DOHH2 (cell line): ENCODE data around the gene GHDC.

Experiments
- H3F3A ChIP-seq: fragments of 200-600 bp; sonication (generic), shearing (Covaris generic); 2 replicates; pipeline ENCODE4 v1.6.0; 2016; ENCODE audit warnings: antibody characterized with exemption, mild to moderate bottlenecking; ENCODE audit not compliant: control insufficient read depth, insufficient read depth
- H3K27ac ChIP-seq: fragments of 200-600 bp; sonication (generic); 2 replicates; pipeline ENCODE4 v1.5.1; 2014; ENCODE audit warnings: low read depth, mild to moderate bottlenecking, low read length, moderate library complexity
- H3K27me3 ChIP-seq: fragments of 200-600 bp; sonication (generic); 2 replicates; pipeline ENCODE4 v1.6.1; 2014; ENCODE audit warnings: mild to moderate bottlenecking, low read length, mixed read lengths; ENCODE audit not compliant: control insufficient read depth
- H3K36me3 ChIP-seq: fragments of 200-600 bp; sonication (generic); 2 replicates; pipeline ENCODE4 v1.6.1; 2014; ENCODE audit warnings: mild to moderate bottlenecking, low read length, moderate library complexity, mixed read lengths; ENCODE audit not compliant: control insufficient read depth
- H3K4me1 ChIP-seq: fragments of 200-600 bp; sonication (generic); 2 replicates; pipeline ENCODE4 v1.6.1; 2014; ENCODE audit warnings: mild to moderate bottlenecking, low read length, mixed read lengths; ENCODE audit not compliant: control insufficient read depth
- H3K4me2 ChIP-seq: fragments of 200-600 bp; sonication (generic); 2 replicates; pipeline ENCODE4 v1.6.0; 2014; ENCODE audit warnings: mild to moderate bottlenecking, low read length, moderate library complexity
- H3K4me3 ChIP-seq: fragments of 200-600 bp; sonication (generic); 2 replicates; pipeline ENCODE4 v1.5.1; 2014; ENCODE audit warnings: mild to moderate bottlenecking, low read length, mixed read lengths
- H3K79me2 ChIP-seq: fragments of 200-600 bp; sonication (generic); 2 replicates; pipeline ENCODE4 v1.6.1; 2014; ENCODE audit warnings: mild to moderate bottlenecking, low read length, mixed read lengths; ENCODE audit not compliant: control insufficient read depth
- H3K9me2 ChIP-seq: fragments of 200-600 bp; sonication (generic); replicated peaks from 2 replicates; pipeline ENCODE4 v1.6.1; 2014; ENCODE audit warnings: mild to moderate bottlenecking, low read length, mixed read lengths; ENCODE audit not compliant: control insufficient read depth
- H3K9me3 ChIP-seq: fragments of 200-600 bp; sonication (generic); 2 replicates; pipeline ENCODE4 v1.6.1; 2014; ENCODE audit warnings: antibody characterized with exemption, low read length, mixed read lengths; ENCODE audit not compliant: control insufficient read depth, insufficient read depth
- H4K20me1 ChIP-seq: fragments of 200-600 bp; sonication (generic); 2 replicates; pipeline ENCODE4 v1.6.0; 2014; ENCODE audit warnings: low read depth, mild to moderate bottlenecking, antibody characterized with exemption, low read length, moderate library complexity; ENCODE audit not compliant: control insufficient read depth, insufficient read depth
- EZH2phosphoT487 ChIP-seq: fragments of 200-600 bp; sonication (generic); IDR thresholded peaks from 2 replicates; pipeline ENCODE4 v1.6.1; 2017; ENCODE audit warnings: borderline replicate concordance, mild to moderate bottlenecking, antibody characterized with exemption, low read length, moderate library complexity, mixed read lengths
- TF ChIP-seq, protein P1 (sequence below): fragments of 200-600 bp; sonication (generic); IDR thresholded peaks from one replicate; pipeline ENCODE4 v1.5.1; 2014; ENCODE audit warnings: antibody characterized with exemption, mild to moderate bottlenecking, low read depth, low read length; ENCODE audit not compliant: poor library complexity, severe bottlenecking

The GHDC gene

DNA sequence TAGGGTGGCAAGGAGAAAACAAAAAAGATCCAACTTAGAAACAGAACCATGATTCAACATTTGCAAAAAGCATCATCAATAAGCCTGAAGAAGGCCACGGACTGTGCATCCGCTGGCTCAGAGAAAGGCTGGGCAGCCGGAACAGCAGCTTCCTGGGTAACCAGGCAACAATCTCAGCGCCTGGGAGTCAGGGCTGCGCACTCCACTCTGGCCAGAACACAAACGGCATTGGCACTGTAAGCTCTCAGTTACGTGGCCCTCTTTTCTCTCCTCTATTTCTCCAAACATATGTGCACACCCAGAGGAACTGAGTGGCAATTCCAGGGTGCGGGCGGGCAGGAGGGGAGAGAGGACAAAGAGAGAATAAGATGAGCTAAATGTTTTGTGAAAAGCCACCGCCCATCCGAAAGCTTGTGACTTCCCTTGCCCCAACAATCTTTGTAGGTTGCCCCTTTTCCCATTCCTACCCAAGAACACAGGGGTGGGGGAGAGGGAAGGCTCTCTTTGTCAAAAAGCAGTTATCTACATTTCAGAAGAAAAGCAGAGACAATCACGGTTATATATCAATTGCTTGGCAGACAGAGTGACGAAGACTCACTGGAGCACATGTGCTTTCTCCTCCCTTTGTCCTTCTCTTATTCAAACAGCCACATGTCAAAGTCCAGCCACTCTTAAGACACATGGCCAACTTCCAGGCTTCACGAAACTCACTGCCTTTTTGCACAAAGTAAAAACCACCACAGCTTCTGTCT is 6.6 kb upstream of the GHDC start:
- H3K4me1 ChIP-seq = peaks cover 5% of the 10 kb centered on the region
- no peaks in the 10 kb centered on the region for H3K27me3 ChIP-seq
- H4K20me1 ChIP-seq = no peaks in the 10 kb centered on the region
- H3F3A ChIP-seq = no peaks in the 10 kb centered on the region; the same call in 1 of the 2 replicates
- TF ChIP-seq EZH2phosphoT487 = no peak
- TF ChIP-seq, protein P1, sequence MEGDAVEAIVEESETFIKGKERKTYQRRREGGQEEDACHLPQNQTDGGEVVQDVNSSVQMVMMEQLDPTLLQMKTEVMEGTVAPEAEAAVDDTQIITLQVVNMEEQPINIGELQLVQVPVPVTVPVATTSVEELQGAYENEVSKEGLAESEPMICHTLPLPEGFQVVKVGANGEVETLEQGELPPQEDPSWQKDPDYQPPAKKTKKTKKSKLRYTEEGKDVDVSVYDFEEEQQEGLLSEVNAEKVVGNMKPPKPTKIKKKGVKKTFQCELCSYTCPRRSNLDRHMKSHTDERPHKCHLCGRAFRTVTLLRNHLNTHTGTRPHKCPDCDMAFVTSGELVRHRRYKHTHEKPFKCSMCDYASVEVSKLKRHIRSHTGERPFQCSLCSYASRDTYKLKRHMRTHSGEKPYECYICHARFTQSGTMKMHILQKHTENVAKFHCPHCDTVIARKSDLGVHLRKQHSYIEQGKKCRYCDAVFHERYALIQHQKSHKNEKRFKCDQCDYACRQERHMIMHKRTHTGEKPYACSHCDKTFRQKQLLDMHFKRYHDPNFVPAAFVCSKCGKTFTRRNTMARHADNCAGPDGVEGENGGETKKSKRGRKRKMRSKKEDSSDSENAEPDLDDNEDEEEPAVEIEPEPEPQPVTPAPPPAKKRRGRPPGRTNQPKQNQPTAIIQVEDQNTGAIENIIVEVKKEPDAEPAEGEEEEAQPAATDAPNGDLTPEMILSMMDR = no peak
- H3K4me2 ChIP-seq = no peak overlapping the region
- H3K9me2 ChIP-seq = no peaks in the 10 kb centered on the region
- no peak overlapping the region for H3K4me3 ChIP-seq
- H3K27ac ChIP-seq = no peak overlapping the region
- no peaks in the 10 kb centered on the region for H3K9me3 ChIP-seq
- H3K79me2 ChIP-seq = no peaks in the 10 kb centered on the region
- H3K36me3 ChIP-seq = peaks cover 32% of the 10 kb centered on the region; the same call in 1 of the 2 replicates

DNA sequence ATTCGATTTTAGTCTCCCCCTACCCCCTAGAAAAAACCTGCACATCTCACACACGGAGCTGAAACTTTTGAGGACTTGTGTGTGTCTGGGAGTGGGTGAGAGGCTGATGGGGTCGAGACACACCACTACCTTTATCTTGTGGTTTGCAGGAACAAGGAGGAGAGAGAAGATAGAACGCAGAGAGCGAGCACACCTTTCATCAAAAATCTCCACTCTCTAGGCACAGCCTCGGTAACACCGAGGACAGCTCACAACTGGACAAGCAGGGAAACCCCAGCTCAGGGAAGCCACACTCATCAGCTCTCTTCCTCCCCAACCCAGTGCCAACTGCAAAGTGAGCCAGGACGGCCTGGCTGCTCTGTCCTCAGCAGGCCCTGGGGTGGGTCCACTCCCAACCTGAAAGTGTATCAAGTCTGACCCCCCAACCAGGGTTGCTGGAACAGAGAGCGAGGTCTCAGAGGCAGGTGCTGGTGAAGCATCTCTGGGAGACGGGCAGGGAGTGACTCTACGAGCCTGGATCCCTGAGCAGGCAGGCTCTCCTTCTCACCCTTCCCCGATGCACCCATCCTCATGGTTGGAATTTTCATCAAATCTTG is 5.2 kb upstream of the GHDC start:
- Histone ChIP-seq H3K36me3 (peaks cover 29% of the 10 kb centered on the region; the same call in 1 of the 2 replicates), H3K4me1 (peaks cover 10% of the 10 kb centered on the region), H3K27me3 (no peaks in the 10 kb centered on the region), H3K9me3 (no peaks in the 10 kb centered on the region), H4K20me1 (no peaks in the 10 kb centered on the region), H3K9me2 (no peaks in the 10 kb centered on the region), H3K79me2 (no peaks in the 10 kb centered on the region), H3F3A (no peaks in the 10 kb centered on the region; the same call in 1 of the 2 replicates), H3K4me3 (no peak overlapping the region), H3K4me2 (no peak overlapping the region), H3K27ac (no peak overlapping the region)
- TF ChIP-seq EZH2phosphoT487 = no peak
- TF ChIP-seq, protein P1 = no peak

DNA sequence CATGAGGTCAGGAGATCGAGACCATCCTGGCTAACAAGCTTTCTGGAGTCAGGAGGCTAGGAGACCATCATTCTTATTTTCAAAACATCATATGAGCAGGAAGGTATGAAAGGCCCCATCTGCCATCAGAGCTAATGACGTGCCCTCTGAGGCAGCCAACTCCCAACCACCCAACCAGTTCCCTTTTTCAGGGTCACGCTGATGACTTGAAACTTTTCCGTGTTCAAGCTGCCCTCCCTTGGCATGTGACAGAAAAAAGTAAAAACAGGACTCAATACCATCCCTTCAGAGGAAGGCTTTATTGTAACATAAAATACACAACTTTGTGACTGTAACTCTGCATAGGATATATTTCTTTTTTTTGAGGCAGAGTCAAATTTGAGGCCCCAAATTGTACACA is 4.6 kb upstream of the GHDC start:
- no peaks in the 10 kb centered on the region for H3K9me2 ChIP-seq
- TF ChIP-seq, protein P1 = no peak
- TF ChIP-seq EZH2phosphoT487 = no peak
- H3K27ac ChIP-seq = no peak overlapping the region
- no peaks in the 10 kb centered on the region for H3K9me3 ChIP-seq
- H3K4me1 ChIP-seq = peaks cover 12% of the 10 kb centered on the region
- H3F3A ChIP-seq = no peaks in the 10 kb centered on the region; the same call in 1 of the 2 replicates
- H3K4me3 ChIP-seq = no peak overlapping the region
- H3K4me2 ChIP-seq = no peak overlapping the region
- H3K36me3 ChIP-seq = peaks cover 23% of the 10 kb centered on the region; the same call in 1 of the 2 replicates
- H4K20me1 ChIP-seq = no peaks in the 10 kb centered on the region
- no peaks in the 10 kb centered on the region for H3K27me3 ChIP-seq
- peaks cover 3% of the 10 kb centered on the region; the same call in 1 of the 2 replicates for H3K79me2 ChIP-seq
